Measurements from ENCODE around the gene OR10G7.
"Not testable (repeated sequence)": the region's sequence is repeated elsewhere in the genome, so short reads cannot be mapped to it uniquely, and the experiment has no call there.

The OR10G7 gene

DNA sequence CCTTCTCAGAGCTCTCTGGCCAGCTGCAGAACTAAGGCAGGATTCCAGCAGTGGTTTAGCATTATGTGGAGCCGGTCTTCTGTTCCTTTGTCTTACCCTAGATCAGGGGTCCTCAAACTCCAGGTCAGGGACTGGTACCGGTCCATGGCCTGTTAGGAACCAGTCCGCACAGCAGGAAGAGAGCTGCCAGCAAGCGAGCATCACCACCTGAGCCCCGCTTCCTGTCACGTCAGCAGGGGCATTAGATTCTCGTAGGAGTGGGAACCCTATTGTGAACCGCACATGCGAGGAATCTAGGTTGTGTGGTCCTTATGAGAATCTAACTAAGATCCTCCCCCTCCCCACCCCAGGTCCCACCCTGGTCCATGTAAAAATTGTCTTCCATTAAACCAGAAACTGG lies 1.6 kb downstream of the OR10G7 start:
- no peak for DNase-seq (ENCODE audit: low spot score)

DNA sequence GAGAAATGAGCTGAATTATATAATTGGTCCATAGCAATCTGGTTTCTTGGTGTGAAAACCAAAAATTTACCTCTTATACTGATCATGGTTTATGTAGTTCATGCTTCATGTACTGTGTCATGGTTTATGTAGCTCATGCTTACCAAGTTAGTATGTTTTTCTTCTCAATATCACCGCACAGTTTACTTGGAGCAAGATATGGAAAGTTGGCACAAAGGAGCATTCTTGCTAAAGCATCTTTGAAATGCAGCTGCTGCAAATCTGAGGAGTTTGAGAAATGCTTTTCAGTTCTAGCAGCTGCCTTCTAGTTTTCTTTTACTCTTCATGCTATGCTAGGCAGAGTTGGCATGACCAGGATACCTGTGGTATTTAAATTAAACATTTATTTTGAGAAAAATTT lies 4.5 kb downstream of the OR10G7 start:
- no peak for DNase-seq (ENCODE audit: low spot score)

DNA sequence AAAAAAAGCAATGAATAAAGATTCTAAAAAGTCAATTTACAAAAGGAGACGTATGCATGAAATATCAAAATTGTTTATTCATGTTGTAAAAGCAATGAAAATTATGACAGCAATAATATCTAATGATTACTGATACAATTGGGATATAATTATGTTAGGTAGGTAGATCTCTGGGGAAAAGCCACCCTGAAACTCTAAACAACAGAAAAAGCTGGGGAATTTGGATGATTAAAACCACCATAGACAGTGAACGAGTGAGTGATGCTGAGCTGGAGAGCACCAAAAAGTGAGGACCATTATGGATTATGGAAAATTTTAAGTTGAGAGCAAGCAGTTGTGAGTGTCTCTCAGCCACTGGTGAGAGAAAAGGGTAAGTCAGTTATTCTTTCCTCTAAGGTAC lies 14.6 kb downstream of the OR10G7 start, which contains the start of gene OR10G8:
Gene OR10G8 (plus strand): TSS at position 301 of the 400 bp plus-strand sequence. CDS start 2,825 bp downstream, outside the sequence.
- DNase-seq (ENCODE audit: low spot score): no peak

DNA sequence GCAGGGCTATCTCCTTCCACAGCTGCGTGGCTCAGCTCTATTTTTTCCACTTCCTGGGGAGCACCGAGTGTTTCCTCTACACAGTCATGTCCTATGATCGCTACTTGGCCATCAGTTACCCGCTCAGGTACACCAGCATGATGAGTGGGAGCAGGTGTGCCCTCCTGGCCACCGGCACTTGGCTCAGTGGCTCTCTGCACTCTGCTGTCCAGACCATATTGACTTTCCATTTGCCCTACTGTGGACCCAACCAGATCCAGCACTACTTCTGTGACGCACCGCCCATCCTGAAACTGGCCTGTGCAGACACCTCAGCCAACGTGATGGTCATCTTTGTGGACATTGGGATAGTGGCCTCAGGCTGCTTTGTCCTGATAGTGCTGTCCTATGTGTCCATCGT lies 25.3 kb downstream of the OR10G7 start:
- not testable (repeated sequence) for DNase-seq (ENCODE audit: low spot score)

DNA sequence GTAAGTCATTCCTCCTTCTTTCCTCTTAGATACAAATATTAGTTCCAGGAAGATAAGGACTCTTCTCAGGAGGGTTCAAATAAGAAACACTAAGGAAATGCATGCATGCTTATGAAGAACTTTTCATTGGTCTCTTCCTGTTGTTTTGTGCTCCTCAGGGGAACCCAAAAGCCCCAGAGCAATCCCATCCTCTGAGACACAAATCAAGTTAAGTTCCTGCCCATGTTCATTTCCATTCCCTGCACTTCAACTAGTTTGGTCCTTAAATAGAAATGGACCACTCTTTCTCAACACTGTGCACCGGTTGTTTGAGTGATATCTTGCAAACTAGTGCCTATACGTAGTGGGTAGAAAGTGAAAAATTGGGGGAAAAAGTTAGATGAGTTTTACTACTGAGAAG lies 28.4 kb downstream of the OR10G7 start, which contains the start of gene OR10G4:
Gene OR10G4 (plus strand): TSS at position 301 of the 400 bp plus-strand sequence. CDS start 2,578 bp downstream, outside the sequence.
- DNase-seq (ENCODE audit: low spot score): no peak

DNA sequence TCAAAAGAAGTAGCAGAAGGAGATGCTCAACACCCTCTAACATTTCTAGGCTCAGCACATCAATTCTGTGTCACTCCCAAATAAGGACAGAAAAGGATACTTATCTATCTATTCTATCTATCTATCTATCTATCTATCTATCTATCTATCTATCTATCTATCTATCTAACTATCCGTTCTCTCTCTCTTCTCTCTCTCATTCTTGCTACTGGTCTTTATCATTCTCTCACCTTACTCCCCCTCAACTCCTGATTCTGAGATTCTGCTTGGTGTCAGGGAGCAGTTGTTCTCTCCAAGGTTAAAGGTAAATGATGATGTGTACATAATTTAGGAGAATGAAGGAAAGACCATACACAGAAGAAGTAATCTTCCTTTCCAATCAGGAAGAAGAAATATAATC lies 46.0 kb downstream of the OR10G7 start, which contains the start of gene OR10G6:
Gene OR10G6 (minus strand): TSS at position 43 of the 400 bp plus-strand sequence. CDS start 0 bp downstream, at position 43.
- DNase-seq (ENCODE audit: low spot score): no peak
